H1 (cell line): ENCODE results near the gene NCKAP1. TPM values are rescaled to one million over a fixed set of nuclear protein-coding genes. Genes with fewer than 3 reads are reported as not detected.

Experiments used
- CEBPB ChIP-seq: IDR thresholded peaks from 2 replicates; pipeline ENCODE4 v1.6.1; 2012; ENCODE audit warnings: low read depth, low read length
- EP300 ChIP-seq, 2 experiments: IDR thresholded peaks; 1 replicate in 1 of 2; 2 replicates in 1 of 2; pipeline ENCODE4 v1.6.1; 2011 to 2012; ENCODE audit warnings: low read depth in 2 of 2, low read length in 2 of 2, mild to moderate bottlenecking in 2 of 2, borderline replicate concordance in 1 of 2, inconsistent platforms in 1 of 2, moderate library complexity in 1 of 2
- FOSL1 ChIP-seq: IDR thresholded peaks from 2 replicates; pipeline ENCODE4 v1.6.1; 2011; ENCODE audit warnings: mild to moderate bottlenecking, low read depth, low read length, moderate library complexity; ENCODE audit not compliant: insufficient read depth
- JUN ChIP-seq: IDR thresholded peaks from 2 replicates; pipeline ENCODE4 v1.6.1; 2011; ENCODE audit warnings: low read depth, mild to moderate bottlenecking, improper control_type of control experiment, low read length
- polyA plus RNA-seq, 7 experiments: library from polyadenylated mRNA; depleted of rRNA in 3 of 7; stranded (reverse) in 5 of 7; unstranded in 2 of 7; fragments of >200 nt in 5 of 7; fragments of 200-250 nt in 2 of 7; gene quantifications; 1 replicate in 5 of 7; 2 replicates in 1 of 7; 4 replicates in 1 of 7; pipeline versions ENCODE4 v1.2.1 to v1.2.3, GENCODE V29; 2011 to 2013; ENCODE audit warnings: missing spikeins in 2 of 7, mixed read lengths in 2 of 7
- total RNA-seq: library from RNA; stranded (reverse); fragmentation: NEBNext Ultra II Directional; extraction: Animal tissue kit (Norgen Biotek cat#: 25700); gene quantifications from 2 replicates; pipeline ENCODE4 v1.2.1, GENCODE V29; 2021
- TF ChIP-seq, protein P1 (sequence below): fragments of 300-600 bp; sonication (generic); IDR thresholded peaks from 2 replicates; pipeline ENCODE4 v1.7.1; 2012; ENCODE audit warnings: low read length, moderate library complexity, mild to moderate bottlenecking, inconsistent platforms; ENCODE audit not compliant: insufficient replicate concordance

The NCKAP1 gene
- total and polyA plus RNA-seq, 2 of the 8 experiments (the other 6 are each of a cell fraction or from before 2014, with no cell fraction given), result 90.8 to 173 TPM

DNA sequence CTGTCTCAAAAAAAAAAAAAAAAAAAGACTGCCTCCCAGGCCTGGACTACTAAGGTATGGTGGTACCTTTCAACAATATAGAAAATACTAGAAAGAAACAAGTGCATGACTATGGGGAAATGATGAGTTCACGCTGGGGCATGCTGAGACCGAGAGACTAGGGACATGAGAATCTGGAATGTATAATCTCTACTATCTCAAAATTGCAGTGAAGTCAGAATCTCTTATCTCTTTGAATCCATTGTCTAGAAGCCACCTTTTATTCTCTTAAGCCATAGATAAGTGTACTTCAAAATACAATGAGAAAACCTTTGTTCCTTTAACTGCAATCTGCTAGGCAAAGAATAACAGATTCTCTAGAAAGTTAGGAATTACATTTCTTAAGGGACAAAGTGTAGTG lies 177.4 kb downstream of the NCKAP1 start (continued):
- TF ChIP-seq, protein P1, sequence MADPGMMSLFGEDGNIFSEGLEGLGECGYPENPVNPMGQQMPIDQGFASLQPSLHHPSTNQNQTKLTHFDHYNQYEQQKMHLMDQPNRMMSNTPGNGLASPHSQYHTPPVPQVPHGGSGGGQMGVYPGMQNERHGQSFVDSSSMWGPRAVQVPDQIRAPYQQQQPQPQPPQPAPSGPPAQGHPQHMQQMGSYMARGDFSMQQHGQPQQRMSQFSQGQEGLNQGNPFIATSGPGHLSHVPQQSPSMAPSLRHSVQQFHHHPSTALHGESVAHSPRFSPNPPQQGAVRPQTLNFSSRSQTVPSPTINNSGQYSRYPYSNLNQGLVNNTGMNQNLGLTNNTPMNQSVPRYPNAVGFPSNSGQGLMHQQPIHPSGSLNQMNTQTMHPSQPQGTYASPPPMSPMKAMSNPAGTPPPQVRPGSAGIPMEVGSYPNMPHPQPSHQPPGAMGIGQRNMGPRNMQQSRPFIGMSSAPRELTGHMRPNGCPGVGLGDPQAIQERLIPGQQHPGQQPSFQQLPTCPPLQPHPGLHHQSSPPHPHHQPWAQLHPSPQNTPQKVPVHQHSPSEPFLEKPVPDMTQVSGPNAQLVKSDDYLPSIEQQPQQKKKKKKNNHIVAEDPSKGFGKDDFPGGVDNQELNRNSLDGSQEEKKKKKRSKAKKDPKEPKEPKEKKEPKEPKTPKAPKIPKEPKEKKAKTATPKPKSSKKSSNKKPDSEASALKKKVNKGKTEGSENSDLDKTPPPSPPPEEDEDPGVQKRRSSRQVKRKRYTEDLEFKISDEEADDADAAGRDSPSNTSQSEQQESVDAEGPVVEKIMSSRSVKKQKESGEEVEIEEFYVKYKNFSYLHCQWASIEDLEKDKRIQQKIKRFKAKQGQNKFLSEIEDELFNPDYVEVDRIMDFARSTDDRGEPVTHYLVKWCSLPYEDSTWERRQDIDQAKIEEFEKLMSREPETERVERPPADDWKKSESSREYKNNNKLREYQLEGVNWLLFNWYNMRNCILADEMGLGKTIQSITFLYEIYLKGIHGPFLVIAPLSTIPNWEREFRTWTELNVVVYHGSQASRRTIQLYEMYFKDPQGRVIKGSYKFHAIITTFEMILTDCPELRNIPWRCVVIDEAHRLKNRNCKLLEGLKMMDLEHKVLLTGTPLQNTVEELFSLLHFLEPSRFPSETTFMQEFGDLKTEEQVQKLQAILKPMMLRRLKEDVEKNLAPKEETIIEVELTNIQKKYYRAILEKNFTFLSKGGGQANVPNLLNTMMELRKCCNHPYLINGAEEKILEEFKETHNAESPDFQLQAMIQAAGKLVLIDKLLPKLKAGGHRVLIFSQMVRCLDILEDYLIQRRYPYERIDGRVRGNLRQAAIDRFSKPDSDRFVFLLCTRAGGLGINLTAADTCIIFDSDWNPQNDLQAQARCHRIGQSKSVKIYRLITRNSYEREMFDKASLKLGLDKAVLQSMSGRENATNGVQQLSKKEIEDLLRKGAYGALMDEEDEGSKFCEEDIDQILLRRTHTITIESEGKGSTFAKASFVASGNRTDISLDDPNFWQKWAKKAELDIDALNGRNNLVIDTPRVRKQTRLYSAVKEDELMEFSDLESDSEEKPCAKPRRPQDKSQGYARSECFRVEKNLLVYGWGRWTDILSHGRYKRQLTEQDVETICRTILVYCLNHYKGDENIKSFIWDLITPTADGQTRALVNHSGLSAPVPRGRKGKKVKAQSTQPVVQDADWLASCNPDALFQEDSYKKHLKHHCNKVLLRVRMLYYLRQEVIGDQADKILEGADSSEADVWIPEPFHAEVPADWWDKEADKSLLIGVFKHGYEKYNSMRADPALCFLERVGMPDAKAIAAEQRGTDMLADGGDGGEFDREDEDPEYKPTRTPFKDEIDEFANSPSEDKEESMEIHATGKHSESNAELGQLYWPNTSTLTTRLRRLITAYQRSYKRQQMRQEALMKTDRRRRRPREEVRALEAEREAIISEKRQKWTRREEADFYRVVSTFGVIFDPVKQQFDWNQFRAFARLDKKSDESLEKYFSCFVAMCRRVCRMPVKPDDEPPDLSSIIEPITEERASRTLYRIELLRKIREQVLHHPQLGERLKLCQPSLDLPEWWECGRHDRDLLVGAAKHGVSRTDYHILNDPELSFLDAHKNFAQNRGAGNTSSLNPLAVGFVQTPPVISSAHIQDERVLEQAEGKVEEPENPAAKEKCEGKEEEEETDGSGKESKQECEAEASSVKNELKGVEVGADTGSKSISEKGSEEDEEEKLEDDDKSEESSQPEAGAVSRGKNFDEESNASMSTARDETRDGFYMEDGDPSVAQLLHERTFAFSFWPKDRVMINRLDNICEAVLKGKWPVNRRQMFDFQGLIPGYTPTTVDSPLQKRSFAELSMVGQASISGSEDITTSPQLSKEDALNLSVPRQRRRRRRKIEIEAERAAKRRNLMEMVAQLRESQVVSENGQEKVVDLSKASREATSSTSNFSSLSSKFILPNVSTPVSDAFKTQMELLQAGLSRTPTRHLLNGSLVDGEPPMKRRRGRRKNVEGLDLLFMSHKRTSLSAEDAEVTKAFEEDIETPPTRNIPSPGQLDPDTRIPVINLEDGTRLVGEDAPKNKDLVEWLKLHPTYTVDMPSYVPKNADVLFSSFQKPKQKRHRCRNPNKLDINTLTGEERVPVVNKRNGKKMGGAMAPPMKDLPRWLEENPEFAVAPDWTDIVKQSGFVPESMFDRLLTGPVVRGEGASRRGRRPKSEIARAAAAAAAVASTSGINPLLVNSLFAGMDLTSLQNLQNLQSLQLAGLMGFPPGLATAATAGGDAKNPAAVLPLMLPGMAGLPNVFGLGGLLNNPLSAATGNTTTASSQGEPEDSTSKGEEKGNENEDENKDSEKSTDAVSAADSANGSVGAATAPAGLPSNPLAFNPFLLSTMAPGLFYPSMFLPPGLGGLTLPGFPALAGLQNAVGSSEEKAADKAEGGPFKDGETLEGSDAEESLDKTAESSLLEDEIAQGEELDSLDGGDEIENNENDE, result no peak
- TF ChIP-seq JUN, result no peak
- TF ChIP-seq EP300 (IDR thresholded peaks at IDR 0.05; ENCODE audit: borderline replicate concordance in 1 of 2, low read depth in 2 of 2, low read length in 2 of 2), result no peak
- TF ChIP-seq FOSL1, result no peak
- no peak for TF ChIP-seq CEBPB
